Sciatic nerve (tissue), 2 donors: Measurements from ENCODE around the gene GAS2L3. TPM values are rescaled to one million over a fixed set of nuclear protein-coding genes. Genes with fewer than 3 reads are reported as not detected.
"Not testable (repeated sequence)": the region's sequence is repeated elsewhere in the genome, so short reads cannot be mapped to it uniquely, and the experiment has no call there.

Source experiments
- ATAC-seq: fragments of 200-7000 bp; cut with Tn5 transposase; one replicate; pipeline ENCODE4 v1.9.1; 2020; ENCODE audit warnings: mild to moderate bottlenecking, moderate library complexity
- DNase-seq: peaks from one replicate; pipeline ENCODE4 v3.0.0-alpha.2; 2020; ENCODE audit warnings: low spot score
- intact Hi-C: fragments of 100-400 bp; cut with DNase I; formaldehyde crosslinking; loops from one replicate; pipeline ENCODE4 v1.14.2; 2022
- total RNA-seq: library from RNA; stranded (reverse); fragmentation: NEBNext Ultra II Directional; extraction: Animal tissue kit (Norgen Biotek cat#: 25700); gene quantifications from one replicate; pipeline ENCODE4 v1.2.1, GENCODE V29; 2021
- donor health status: DM: no; HTN: no; CAD: no.
- donor health status: DM: no; HTN: no; CAD: no.

Gene GAS2L3
- total RNA-seq, result 232 TPM

GRCh38 chr12:100573292-100574186, at the start of gene GAS2L3:
Gene GAS2L3, plus strand, starts transcription at chr12:100573684. Its CDS starts 21,221 bp downstream, at chr12:100594905.
- intact Hi-C loops, result no loop called here
- DNase-seq, result peak; percentile 95
- peak; percentile 99 for ATAC-seq

- intact Hi-C loops, result no loop called here
- no peak for ATAC-seq
- no peak for DNase-seq
These were observed 45.5 kb upstream of the GAS2L3 start for GRCh38 chr12:100528034-100528433.

- DNase-seq (no peak), ATAC-seq (no peak)
- intact Hi-C loops, result no loop called here
These were observed 44.9 kb upstream of the GAS2L3 start for GRCh38 chr12:100528471-100529127.

GRCh38 chr12:100529756-100530350, 43.6 kb upstream of the GAS2L3 start:
- intact Hi-C loops, result no loop called here
- DNase-seq (no peak), ATAC-seq (no peak)

GRCh38 chr12:100533376-100533775, 40.1 kb upstream of the GAS2L3 start:
- no peak for ATAC-seq
- intact Hi-C loops, result no loop called here
- no peak for DNase-seq

GRCh38 chr12:100534625-100535227, 38.8 kb upstream of the GAS2L3 start:
- intact Hi-C loops, result no loop called here
- no peak for DNase-seq
- no peak for ATAC-seq

GRCh38 chr12:100539202-100539601, 34.3 kb upstream of the GAS2L3 start:
- intact Hi-C loops, result no loop called here
- DNase-seq (no peak), ATAC-seq (no peak)

- intact Hi-C loops, result no loop called here
- no peak for ATAC-seq
- DNase-seq, result no peak
These were observed 29.3 kb upstream of the GAS2L3 start for GRCh38 chr12:100544165-100544564.

GRCh38 chr12:100545092-100545491, 28.4 kb upstream of the GAS2L3 start:
- ATAC-seq (no peak), DNase-seq (no peak)
- intact Hi-C loops, result no loop called here

- intact Hi-C loops, result no loop called here
- ATAC-seq, result no peak
These were observed 19.5 kb upstream of the GAS2L3 start for GRCh38 chr12:100553936-100554335.

GRCh38 chr12:100554608-100555077, 18.8 kb upstream of the GAS2L3 start:
- DNase-seq, result no peak
- intact Hi-C loops, result no loop called here

More at GRCh38 chr12:100553936-100554335, 19.5 kb upstream of the GAS2L3 start:
- DNase-seq, result no peak

GRCh38 chr12:100555722-100556121, 17.8 kb upstream of the GAS2L3 start:
- intact Hi-C loops, result no loop called here
- DNase-seq, result no peak
- ATAC-seq, result peak; percentile 96

More at GRCh38 chr12:100554608-100555077, 18.8 kb upstream of the GAS2L3 start:
- ATAC-seq, result peak; percentile 83

- intact Hi-C loops, result no loop called here
- no peak for ATAC-seq
- DNase-seq, result no peak
These were observed 16.1 kb upstream of the GAS2L3 start for GRCh38 chr12:100557357-100557756.

- intact Hi-C loops, DNase-seq, ATAC-seq: not testable (repeated sequence)
These were observed 14.2 kb upstream of the GAS2L3 start for GRCh38 chr12:100559261-100559660.

GRCh38 chr12:100564090-100564489, 9.4 kb upstream of the GAS2L3 start:
- intact Hi-C loops, result no loop called here
- no peak for DNase-seq
- peak; percentile 58 for ATAC-seq

- intact Hi-C loops, result no loop called here
- ATAC-seq, result no peak
- DNase-seq, result no peak
These were observed 8.5 kb upstream of the GAS2L3 start for GRCh38 chr12:100564905-100565467.

GRCh38 chr12:100565987-100566545, 7.4 kb upstream of the GAS2L3 start:
- peak; percentile 40 for ATAC-seq
- no peak for DNase-seq
- intact Hi-C loops, result no loop called here

- intact Hi-C loops, result no loop called here
- ATAC-seq (peak; percentile 90), DNase-seq (peak; percentile 61)
These were observed 6.4 kb upstream of the GAS2L3 start for GRCh38 chr12:100566887-100567637.
